Measurements from ENCODE around the gene MGMT. TPM values are rescaled to one million over a fixed set of nuclear protein-coding genes. Genes with fewer than 3 reads are reported as not detected.

MGMT gene
- total RNA-seq, 1 donor from 2014 or later = 22.7 TPM

- no peak for DNase-seq (ENCODE audit: low read depth)
These were observed 11.4 kb upstream of the MGMT start for GRCh38 chr10:129455625-129456024.

- no peak for DNase-seq (ENCODE audit: low read depth)
These were observed 7.1 kb upstream of the MGMT start for GRCh38 chr10:129459762-129460539.

DNA sequence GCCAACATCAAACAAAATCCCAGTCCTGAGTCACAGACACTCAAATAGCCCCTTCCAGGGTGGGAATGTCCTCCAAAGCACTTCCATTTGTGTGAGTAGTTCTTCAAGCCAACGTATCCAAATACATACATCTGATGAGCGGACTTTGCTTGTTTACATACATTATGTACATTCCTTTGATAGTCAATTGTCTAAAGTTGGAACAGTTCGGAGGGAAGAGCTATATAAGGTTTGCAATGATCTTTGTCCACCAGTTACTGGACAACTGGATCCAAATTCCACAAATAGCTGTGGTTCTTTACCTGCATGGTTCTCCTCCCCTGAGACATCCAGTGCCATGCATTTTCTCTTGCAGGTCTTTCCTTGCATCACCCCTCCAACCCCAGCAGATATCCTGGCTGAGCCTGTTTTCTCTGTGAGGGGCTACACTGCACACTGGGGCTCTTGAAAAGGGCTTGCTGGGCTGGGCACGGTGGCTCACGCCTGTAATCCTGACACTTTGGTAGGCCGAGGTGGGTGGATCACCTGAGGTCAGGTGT is 4.7 kb upstream of the MGMT start:
- DNase-seq (ENCODE audit: low read depth) = no peak

DNA sequence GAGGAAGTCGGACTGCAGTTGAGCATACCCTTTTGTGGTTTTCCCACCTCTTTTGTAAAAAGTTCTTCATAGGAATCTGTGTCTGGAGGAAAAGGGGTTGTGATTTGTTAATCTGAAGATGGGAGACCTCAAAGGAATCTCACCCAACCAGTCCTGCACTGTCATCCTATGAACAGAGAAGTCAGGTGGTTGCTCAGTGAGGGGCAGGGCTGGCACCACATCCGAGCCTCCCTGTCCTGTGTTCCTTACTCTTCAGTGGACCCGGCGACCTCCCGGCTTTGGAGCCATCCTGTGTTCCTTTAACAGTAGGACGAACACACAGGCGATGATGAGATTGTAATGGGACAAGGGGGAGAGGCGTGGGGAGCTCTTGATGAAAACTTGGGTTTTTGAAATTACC is 2.8 kb upstream of the MGMT start:
- DNase-seq (ENCODE audit: low read depth) = no peak

- no peak for DNase-seq (ENCODE audit: low read depth)
These were observed 992 bp upstream of the MGMT start for GRCh38 chr10:129465796-129466702.

DNA sequence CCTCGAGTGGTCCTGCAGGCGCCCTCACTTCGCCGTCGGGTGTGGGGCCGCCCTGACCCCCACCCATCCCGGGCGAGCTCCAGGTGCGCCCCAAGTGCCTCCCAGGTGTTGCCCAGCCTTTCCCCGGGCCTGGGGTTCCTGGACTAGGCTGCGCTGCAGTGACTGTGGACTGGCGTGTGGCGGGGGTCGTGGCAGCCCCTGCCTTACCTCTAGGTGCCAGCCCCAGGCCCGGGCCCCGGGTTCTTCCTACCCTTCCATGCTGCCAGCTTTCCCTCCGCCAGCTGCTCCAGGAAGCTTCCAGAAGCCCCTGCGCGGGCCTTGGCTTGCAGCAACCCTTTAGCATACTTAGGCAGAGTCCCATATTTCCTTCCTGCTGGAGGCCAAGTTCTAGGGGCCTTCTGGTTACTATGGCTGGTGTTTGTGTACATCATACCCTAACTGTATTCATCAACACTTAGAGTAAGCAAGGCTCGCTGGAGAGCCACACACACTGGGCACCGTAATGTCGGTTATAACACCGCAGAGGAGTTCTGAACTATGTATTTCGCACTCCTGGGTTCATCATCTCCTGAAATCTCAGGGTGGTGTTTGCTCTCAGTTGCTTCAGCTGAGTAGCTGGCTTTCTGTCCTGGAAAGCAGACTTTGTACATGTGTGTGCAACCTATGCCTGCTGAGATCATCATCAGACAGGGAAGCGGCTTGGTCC is 471 bp downstream of the MGMT start:
- DNase-seq (ENCODE audit: low read depth) = peak; percentile 17

GRCh38 chr10:129468187-129468586 is 1.1 kb downstream of the MGMT start:
- no peak for DNase-seq (ENCODE audit: low read depth)

DNA sequence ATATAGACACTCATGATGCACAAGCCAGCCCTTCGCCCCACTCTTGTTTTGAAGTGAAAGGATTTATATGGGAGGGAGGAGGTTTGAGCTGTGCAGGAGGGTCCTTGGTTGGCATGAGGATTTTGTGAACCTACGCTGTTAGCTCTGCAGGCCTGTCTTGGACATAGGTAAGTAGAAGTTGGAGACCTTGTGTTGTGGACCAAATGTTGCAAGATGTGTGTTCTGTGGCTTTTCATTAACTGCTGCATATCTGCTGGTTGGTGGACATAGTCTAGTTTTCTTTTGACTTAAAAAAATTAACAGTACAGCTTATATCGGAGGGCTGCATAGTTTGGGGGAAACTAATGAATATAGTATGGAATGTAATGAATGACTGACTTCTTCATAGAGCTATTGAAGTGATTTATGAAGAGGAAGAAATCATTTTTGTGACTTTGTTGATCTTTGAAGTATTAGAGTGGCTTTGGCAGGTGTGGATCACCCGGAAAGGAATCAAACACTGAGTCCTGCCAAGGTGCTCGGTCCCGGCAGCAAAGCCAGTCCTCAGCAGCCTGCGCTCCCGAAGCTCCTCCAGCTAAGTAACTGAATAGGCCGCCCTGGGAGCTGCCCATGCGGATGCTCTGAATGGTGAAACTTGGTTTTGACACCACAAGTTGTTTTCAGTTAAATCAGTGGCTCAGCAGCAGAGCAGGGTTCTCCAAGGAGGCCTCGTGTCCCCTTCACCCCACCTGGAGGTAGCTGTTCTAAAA is 3.2 kb downstream of the MGMT start:
- peak; percentile 4 for DNase-seq (ENCODE audit: low read depth)

GRCh38 chr10:129471447-129472175 is 4.6 kb downstream of the MGMT start:
- no peak for DNase-seq (ENCODE audit: low read depth)

DNA sequence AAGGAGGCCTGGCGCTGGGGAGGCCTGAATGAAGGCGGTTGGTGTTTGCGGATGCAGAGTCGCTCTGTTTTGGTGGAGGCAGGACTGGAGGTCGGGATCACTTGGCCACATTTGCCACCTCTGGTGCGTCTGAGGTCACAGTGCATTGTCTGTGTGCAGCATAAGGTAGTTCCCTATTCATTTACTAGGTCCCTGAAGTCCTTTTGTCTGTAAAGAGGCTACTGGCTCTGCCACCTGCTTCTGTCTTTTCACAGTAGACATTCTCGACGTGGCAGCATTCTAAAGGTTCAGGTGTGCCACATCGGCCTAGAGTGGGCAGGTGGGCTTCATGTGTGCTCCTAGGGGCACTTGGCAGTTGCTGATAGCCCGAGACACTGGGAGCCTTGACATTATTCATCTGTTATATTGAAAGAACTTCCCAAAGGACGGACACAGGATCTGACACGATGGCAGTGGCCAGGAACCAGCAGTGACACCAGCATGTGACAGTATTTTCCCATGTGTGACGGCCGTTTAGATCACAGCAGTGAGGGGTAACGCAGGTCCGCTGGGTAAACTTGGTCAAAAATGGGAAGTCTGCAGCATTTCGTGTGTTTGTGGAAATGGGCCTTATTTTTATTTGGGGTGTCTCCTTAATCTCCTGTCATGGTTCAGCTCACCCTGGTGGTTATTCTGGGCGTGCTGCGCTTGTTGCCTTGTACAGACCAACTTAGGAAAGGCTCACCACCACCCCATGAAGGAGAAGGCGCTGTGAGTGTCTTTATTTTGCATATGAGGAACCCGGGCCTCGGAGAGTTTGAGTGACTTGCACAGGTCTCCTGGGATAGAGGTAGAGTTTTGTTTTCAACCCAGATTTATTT is 5.9 kb downstream of the MGMT start:
- DNase-seq (ENCODE audit: low read depth) = no peak

DNA sequence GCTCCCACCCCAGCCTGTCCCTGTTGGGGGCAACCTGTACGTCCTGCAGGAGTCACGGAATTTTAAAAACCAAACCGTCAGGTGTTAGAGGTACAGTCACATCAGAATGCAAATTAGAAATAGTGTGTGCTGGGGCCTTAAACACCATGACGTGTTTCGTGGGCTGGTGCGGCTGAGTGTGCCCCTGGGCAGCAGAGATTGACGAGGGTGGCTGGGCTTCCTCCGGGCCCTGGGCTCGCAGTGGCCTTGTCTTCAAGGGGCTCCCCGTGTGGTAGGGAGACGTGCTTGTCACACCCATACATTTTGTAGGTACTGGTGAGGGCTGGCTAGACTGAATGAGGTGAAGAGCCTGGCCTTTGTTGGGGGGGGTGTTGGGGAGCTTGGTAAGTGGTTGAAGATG is 7.6 kb downstream of the MGMT start:
- DNase-seq (ENCODE audit: low read depth) = no peak

DNA sequence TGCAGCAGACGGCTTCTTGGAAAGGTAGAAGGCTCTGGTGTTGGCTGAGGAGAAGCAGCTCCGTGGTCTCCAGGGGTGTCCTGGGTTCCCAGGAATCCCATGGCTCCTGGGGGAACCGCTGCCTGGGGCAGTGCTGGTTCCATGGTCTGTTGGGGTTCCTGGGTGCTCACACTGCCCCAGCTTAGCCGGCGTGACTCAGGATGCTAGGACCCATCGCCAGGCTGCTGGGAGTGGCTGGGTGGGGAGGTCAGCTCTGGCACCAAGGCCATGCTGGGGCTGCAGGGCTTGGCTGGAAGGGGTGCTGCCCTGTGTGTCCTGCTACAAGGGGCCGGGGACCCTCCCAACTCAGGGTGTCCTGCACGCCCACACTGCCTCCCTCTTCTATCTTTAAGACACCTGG is 9.4 kb downstream of the MGMT start:
- DNase-seq (ENCODE audit: low read depth) = no peak

DNA sequence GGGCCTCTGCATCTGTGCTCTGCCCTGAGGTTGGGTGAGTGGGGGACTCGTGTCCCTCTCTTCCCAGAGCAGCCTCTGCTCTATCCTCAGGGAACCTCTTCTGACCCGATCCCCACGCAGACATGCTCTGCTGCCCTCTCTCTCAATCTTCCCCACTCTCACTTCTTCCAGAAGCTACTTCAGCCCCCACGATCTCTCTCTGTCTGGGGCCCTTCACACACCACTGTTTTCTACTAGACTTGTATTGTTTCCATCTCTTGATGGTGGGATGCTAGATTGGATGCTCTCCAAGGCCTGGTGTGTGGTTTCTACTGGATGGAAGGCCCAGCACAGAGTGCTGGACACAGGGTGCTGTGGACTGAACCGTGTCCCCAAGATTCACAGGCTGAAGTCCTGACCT is 10.0 kb downstream of the MGMT start:
- DNase-seq (ENCODE audit: low read depth) = no peak

GRCh38 chr10:129481641-129482040 is 14.6 kb downstream of the MGMT start:
- DNase-seq (ENCODE audit: low read depth) = no peak

DNA sequence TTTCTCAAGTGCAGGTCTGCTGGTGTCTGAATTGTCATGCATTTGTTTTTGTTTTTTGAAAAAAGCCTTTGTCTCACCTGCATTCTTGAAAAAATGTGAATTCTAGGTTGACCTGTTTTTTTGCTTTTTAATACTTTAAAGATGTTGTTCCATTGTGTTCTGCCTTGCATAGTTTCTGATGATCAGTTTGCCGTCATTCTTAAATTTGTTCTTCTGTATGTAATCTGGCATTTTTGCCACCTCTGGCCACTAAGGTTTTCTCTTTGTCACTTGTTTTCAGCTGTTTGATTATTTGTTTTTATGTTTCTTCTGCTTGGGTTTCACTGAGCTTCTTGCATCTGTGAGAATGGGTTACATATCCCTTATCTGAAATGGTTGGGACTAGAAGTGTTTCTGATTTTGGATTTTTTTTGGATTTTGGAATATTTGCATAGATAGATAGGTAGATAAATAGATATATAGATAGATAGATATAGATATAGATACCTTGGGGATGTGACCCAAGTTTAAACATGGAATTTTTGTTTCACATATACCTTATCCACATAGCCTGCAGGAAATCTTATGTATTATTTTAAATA is 16.5 kb downstream of the MGMT start:
- DNase-seq (ENCODE audit: low read depth) = peak; percentile 34

- DNase-seq (ENCODE audit: low read depth) = no peak
These were observed 19.8 kb downstream of the MGMT start for GRCh38 chr10:129486805-129487204.

DNA sequence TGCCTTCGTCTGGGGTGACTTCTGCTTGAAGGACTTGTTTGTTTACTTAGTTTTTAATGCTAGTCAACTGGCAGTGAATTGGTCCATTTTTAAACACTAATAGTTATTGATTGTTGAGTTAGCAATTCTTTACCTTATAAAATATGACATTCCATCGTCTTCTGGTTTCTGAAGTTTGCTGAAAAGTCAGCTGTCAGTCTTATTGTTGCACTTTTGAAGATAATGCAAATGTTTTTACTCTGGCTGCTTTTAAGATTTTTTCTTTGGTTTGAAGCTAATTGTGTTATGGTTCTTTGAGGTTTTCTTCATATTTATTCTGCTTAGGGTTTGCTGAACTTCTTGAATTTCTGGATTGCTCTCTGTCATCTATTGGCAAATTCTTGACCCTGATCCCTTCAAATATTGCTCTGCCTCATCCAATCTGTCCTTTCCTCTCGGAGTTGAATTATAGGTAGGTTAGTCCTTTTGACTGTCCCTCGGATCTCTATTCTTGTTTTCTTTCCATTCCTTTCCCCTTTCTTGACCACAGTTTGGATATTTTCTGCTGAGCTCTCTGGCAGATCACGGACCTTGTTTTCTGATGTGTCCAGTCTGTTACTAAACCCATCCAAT is 24.2 kb downstream of the MGMT start:
- peak; percentile 46 for DNase-seq (ENCODE audit: low read depth)

DNA sequence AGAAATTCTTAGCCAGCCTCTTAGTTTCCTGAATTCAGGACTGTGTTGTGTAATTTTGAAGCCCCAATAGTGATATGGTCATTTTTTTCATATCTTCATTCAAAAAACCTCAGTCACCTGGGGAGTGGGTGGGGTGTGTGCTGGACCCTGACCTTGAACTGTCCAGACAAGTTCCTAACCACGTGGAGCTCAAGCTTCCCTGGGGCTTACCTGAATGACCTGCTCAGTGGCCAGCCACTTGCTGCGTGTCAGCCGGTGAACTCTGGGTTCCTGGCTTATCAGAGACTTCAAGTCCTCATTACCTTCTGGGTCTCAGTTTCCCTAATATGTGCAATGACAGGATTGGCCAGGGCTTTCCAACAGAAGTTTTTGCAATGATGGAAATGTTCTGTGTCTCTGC is 27.1 kb downstream of the MGMT start:
- no peak for DNase-seq (ENCODE audit: low read depth)

DNA sequence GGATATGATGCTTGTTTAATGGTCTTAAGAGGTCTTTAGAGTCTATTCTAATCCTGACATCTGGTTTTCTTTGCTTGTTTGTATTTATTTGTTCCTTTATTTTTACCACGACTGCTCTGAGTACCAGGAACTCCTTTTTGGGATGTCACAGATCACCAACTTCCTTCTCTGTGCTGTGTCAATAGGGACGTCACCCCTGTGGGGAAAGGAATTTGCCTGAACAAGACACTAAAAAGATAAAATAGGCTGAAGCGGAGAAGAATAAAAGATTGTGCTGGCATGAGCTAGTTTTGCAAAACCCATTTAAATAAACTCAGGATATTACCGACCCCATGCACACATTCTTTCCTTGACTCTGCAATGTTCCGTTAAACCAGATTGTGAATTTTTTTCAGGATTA is 27.7 kb downstream of the MGMT start:
- DNase-seq (ENCODE audit: low read depth) = no peak
